Ishikawa (cell line): ENCODE data around the gene WIF1.

Experiments
- CEBPB ChIP-seq: IDR thresholded peaks from 2 replicates; pipeline ENCODE4 v1.6.1; 2012
- CREB1 ChIP-seq: IDR thresholded peaks from 2 replicates; pipeline ENCODE4 v1.6.1; 2012; ENCODE audit warnings: low read depth
- EGR1 ChIP-seq: IDR thresholded peaks from 2 replicates; pipeline ENCODE4 v1.6.1; 2012
- EP300 ChIP-seq: IDR thresholded peaks from 2 replicates; pipeline ENCODE4 v1.6.1; 2012; ENCODE audit warnings: borderline replicate concordance
- FOXM1 ChIP-seq: IDR thresholded peaks from 2 replicates; pipeline ENCODE4 v1.6.1; 2012; ENCODE audit warnings: low read depth, borderline replicate concordance
- MAX ChIP-seq: IDR thresholded peaks from 2 replicates; pipeline ENCODE4 v1.6.1; 2012
- NFIC ChIP-seq: IDR thresholded peaks from 2 replicates; pipeline ENCODE4 v1.6.1; 2012
- RAD21 ChIP-seq: IDR thresholded peaks from 2 replicates; pipeline ENCODE4 v1.6.1; 2012; ENCODE audit warnings: low read depth
- TAF1 ChIP-seq: IDR thresholded peaks from 2 replicates; pipeline ENCODE4 v1.6.1; 2012; ENCODE audit warnings: low read depth, mild to moderate bottlenecking
- TCF12 ChIP-seq: IDR thresholded peaks from 2 replicates; pipeline ENCODE4 v1.6.1; 2012; ENCODE audit warnings: low read depth
- TEAD4 ChIP-seq: IDR thresholded peaks from 2 replicates; pipeline ENCODE4 v1.6.1; 2012
- USF1 ChIP-seq: IDR thresholded peaks from 2 replicates; pipeline ENCODE4 v1.6.1; 2012
- YY1 ChIP-seq: IDR thresholded peaks from 2 replicates; pipeline ENCODE4 v1.6.1; 2012; ENCODE audit warnings: low read depth
- ZBTB7A ChIP-seq: IDR thresholded peaks from 2 replicates; pipeline ENCODE4 v1.6.1; 2012; ENCODE audit warnings: low read depth
- TF ChIP-seq, protein P1 (sequence below): IDR thresholded peaks from 2 replicates; pipeline ENCODE4 v1.6.1; 2012; ENCODE audit warnings: low read depth, mild to moderate bottlenecking

The WIF1 gene

GRCh38 chr12:65099182-65099581 is 21.9 kb downstream of the WIF1 start:
- TF ChIP-seq TAF1: no peak
- no peak for TF ChIP-seq NFIC
- TF ChIP-seq CREB1: no peak
- TF ChIP-seq YY1: no peak
- TF ChIP-seq TEAD4: no peak
- TF ChIP-seq ZBTB7A: no peak
- TF ChIP-seq EGR1: no peak
- no peak for TF ChIP-seq FOXM1
- TF ChIP-seq RAD21: no peak
- TF ChIP-seq TCF12: no peak
- TF ChIP-seq MAX: no peak

DNA sequence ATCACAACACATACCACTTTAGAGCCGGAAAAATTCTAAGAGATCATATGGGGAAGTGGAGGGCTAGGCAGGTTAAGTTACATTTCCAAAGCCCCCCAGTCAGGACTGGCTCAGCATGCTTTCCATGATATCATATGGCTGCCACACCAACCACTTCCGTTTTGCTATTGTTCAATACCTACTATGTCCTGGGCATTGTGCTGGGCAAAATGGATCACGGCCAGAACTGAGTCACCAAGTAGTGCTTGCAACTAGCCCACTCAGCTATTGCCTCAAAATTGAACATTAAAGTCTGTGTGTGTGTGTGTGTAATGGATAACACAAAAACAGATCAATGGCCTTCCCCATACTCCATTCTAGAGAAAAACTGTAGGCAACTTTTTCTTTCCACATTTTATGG is 22.7 kb downstream of the WIF1 start:
- peak; percentile 18; the same call in 1 of the 2 replicates for TF ChIP-seq NFIC
- TF ChIP-seq EGR1: no peak

DNA sequence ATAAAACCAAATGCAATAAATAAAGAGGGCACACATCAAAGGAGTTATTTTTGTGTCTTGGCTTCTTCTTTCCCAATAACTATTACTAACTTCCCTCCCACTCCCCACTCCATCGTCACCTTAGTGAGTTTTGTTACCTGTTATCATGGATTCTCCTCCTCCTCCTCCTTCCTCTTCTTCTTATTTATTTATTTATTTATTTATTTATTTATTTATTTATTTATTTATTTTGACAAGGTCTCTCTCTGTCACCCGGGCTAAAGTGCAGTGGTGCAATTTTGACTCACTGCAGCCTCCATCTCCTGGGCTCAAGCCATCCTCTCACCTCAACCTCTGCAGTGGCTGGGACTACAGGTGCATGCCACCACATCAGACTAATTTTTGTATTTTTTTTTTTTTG is 26.4 kb downstream of the WIF1 start:
- TF ChIP-seq TEAD4 (no peak), FOXM1 (no peak), YY1 (no peak), TCF12 (no peak), NFIC (no peak), USF1 (no peak), CREB1 (no peak)
- TF ChIP-seq, protein P1, sequence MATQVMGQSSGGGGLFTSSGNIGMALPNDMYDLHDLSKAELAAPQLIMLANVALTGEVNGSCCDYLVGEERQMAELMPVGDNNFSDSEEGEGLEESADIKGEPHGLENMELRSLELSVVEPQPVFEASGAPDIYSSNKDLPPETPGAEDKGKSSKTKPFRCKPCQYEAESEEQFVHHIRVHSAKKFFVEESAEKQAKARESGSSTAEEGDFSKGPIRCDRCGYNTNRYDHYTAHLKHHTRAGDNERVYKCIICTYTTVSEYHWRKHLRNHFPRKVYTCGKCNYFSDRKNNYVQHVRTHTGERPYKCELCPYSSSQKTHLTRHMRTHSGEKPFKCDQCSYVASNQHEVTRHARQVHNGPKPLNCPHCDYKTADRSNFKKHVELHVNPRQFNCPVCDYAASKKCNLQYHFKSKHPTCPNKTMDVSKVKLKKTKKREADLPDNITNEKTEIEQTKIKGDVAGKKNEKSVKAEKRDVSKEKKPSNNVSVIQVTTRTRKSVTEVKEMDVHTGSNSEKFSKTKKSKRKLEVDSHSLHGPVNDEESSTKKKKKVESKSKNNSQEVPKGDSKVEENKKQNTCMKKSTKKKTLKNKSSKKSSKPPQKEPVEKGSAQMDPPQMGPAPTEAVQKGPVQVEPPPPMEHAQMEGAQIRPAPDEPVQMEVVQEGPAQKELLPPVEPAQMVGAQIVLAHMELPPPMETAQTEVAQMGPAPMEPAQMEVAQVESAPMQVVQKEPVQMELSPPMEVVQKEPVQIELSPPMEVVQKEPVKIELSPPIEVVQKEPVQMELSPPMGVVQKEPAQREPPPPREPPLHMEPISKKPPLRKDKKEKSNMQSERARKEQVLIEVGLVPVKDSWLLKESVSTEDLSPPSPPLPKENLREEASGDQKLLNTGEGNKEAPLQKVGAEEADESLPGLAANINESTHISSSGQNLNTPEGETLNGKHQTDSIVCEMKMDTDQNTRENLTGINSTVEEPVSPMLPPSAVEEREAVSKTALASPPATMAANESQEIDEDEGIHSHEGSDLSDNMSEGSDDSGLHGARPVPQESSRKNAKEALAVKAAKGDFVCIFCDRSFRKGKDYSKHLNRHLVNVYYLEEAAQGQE: no peak

- TF ChIP-seq USF1 (no peak), TCF12 (no peak), TAF1 (no peak), NFIC (no peak), ZBTB7A (no peak), TEAD4 (no peak), RAD21 (no peak)
These were observed 27.5 kb downstream of the WIF1 start for GRCh38 chr12:65093606-65094005.

- no peak for TF ChIP-seq EGR1
- peak; percentile 58; the same call in 1 of the 2 replicates for TF ChIP-seq CEBPB
These were observed 30.6 kb downstream of the WIF1 start for GRCh38 chr12:65090461-65090860.

DNA sequence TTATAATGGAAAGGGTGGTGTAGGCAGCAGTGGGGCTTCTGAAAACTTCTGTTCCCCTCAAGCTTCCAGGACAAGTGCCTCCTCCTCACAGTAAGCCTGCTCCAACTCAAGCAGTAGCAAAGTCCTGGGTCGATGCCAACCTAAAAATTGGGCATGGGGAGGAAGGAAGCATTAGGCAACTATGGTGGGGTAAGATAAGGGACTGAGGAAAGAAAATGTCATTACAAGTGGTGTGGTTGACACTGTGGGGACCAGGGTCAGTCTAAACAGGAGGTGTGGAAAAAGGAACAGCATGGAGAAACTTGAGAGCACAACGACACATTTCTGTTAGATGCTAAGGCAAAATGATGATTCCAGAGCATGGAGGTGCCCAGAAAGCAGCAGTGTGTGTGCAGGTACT is 34.9 kb downstream of the WIF1 start:
- TF ChIP-seq TEAD4 (no peak), EP300 (no peak)

DNA sequence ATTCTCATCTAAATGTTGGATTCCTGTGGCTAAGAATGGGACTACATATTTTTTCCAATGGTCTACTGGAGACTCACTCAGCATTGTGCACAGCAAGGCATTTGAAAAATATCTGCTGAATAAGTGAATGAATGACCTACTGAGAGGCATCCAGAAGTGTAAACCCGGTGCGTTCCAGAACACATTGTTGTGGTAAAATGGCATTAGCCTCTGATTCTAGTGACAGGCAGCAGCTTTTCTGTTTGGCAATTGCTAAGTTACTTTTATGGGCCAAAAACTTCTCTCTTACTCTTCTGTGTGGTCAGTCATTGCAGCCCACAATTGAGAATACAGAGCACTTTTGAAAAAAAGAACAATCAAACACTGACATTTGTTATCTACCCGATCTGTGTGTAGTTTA is 36.5 kb downstream of the WIF1 start:
- TF ChIP-seq ZBTB7A: no peak
- TF ChIP-seq MAX: no peak
- TF ChIP-seq EGR1: no peak
- TF ChIP-seq TCF12: no peak
- TF ChIP-seq, protein P1: no peak
- no peak for TF ChIP-seq EP300
- TF ChIP-seq USF1: no peak
- TF ChIP-seq FOXM1: no peak
- no peak for TF ChIP-seq CEBPB
- TF ChIP-seq YY1: no peak
- no peak for TF ChIP-seq TEAD4
